HG02970 (cell line): ENCODE measurements around the gene ELOVL7.
A peak's percentile ranks its signal among the peaks of the same experiment; 100 is the strongest.
"Not testable (repeated sequence)": the region's sequence is repeated elsewhere in the genome, so short reads cannot be mapped to it uniquely, and the experiment has no call there.

Experiments
- ATAC-seq: cut with Tn5 transposase; IDR thresholded peaks from one replicate; pipeline ENCODE4 v1.9.1; 2021; ENCODE audit warnings: mild to moderate bottlenecking, moderate library complexity, moderate number of reproducible peaks; ENCODE audit not compliant: unreplicated experiment, low FRiP score

The ELOVL7 gene

DNA sequence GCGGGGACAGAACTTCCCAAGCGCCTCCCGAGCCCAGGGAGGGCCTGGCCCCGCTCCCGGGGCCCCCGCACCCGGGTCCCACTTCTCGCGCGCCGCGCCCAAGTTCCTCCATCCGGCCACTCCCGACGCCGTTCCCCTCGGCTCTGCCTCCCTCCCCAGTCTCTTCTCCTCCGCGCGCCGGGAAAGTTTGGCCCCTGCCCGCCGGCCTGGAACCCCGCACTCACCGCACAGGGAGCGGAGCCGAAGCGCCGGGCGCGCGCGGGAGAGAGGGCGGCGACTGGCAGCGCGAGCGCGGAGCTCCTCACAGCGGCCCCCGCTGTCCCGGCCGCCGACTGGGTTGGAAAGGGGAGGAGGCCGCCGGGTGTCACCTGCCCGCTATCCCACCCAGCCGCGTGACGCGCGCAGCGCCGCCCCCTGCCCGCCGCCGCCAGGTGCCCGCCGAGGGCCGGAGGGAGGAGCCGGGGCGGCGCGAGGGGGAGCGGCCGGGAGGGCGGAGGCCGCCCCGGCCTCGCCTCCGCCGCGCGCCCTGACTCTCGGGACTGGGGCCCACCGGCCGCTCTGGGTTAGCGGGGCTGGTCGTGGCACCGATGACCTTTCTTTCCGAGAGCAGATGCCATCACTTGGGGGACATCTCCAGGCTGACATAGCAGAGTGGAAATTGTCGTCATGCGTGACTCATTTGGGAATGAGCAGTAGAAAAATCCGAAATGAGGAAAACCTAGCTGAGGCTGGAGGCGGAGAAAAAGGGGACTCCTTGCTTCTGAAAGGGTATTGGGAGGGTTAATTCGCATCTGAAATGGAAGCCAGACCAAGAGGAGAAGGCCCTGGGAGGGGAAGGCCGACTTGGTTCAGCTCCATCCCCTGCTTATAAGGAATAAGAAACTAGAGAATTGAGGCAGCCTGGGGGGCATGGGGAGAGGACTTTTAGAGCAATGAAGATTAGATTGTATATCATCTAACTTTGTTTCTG lies at the start of gene ELOVL7:
TSS of gene ELOVL7 (minus strand) at position 334 of the 970 bp plus-strand sequence. CDS start 56,872 bp downstream, outside the sequence.
- ATAC-seq: peak; percentile 91

DNA sequence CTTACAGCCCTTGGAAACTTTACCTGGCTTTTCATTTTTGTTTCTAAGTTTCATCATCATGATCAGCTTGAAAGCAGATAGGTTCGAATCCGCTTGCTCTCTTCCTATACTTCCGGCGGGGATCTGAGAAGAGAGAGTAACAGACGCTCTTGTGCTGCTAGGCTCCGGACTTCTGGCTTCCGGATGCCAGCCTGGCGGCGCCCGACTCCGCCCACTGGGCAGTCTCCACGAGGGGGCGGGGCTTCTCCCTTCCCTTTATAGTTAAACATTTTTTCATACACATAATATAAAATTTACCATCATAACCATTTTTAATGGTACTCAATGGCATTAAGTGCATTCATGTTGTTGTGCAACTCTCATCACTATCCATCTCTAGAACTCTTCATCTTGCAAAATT lies 49.5 kb upstream of the ELOVL7 start:
- no peak for ATAC-seq

DNA sequence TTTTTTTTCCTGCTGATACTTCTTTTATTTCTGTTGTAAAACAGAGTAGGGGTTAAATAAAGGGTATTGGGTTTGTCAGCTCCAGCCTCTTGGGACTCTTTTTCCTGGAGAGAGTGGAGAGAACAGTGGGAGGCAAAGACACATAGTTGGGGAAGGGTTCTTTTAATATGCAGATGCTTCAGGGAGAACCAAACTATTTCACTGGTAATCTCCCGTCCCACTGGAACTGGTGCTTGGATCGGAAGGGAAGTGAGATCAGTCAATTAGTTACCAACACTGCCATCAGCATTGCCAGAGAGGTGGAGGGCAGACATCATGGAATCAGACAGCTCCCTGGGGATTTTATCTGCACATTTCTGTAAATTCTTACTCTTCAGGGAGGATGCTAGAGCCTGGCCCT lies 47.6 kb upstream of the ELOVL7 start:
- no peak for ATAC-seq

DNA sequence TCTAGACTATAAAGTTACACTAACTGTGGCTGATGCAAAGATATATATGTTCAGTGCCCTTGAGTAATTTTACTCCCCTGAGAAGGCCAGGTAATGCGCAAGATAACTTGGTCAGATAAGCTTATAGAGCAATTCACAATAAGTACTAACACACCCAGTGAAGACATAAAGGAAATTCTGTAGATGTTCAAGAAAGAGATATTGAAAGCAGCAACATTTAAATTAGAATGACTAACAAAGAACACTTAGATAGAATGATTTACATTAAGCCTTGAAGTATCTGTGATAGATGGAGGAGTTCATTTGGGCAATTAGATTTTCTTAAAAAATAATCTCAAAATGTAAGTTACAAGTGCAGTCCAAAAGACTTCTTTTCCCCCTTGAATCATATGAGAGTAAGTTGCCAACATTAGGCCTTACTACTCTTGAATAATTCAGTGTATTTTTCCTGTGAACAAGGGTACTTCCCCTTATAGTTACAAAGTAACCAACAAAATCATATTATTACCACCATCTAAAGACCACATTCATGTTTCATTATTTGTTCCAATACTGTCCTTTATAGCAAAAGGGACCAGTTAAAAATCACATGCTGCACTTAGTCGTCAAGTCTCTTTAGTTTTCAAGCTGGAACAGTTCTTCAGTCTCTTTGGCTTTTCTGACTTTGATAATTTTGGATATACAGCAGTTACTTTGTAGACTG lies 44.4 kb upstream of the ELOVL7 start:
- no peak for ATAC-seq

DNA sequence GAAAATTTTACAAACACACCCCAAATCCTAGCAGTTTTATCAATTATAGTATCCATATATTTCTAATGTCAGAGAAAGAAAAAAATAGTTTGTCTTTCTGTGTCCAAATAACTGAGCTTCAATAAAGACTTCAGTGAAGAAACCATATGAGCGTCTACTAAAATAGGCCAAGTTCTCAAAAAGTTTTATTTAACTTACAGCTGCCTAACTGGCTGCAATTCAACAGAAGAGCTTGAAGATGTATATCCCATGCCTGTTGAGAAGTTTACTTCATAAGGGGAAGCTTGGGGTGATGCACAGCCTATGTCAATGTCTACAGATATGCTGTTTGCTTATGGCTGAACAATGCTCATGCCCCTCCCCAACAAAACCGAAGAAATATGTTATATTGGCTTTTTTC lies 43.7 kb upstream of the ELOVL7 start:
- no peak for ATAC-seq

DNA sequence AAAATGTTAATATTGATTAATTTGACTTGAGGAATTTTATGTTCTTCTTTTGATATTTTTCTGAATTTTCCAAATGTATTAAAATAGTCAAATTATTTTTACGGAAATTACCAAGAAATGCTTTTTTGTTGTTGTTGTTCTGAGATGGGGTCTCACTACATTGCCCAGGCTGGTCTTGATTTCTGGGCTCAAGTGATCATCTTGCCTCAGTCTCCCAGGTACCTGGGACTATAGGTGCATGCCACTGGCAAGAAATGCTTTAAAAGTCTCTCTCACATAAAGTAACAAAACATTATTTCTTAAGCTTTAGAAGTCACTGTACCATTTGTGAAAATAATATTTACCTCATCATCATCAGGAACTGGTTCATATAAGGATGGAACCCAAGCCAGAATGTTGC lies 43.0 kb upstream of the ELOVL7 start:
- no peak for ATAC-seq

DNA sequence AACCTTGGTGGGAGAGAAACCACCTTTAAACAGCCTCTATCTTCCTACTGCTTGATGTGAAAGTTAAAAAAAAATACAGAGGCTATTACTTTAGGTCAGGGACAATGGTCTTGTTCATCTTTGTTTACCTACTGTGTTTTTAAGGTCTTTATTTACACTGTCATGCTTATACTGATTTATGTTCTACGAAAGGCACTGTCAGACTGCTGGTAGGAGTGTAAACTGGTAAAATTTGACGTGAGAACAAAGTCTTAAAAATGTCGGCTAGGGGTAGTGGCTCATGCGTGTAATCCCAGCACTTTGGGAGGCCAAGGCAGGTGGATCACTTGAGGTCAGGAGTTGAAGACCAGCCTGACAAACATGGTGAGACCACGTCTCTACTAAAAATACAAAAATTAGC lies 42.1 kb upstream of the ELOVL7 start:
- no peak for ATAC-seq

DNA sequence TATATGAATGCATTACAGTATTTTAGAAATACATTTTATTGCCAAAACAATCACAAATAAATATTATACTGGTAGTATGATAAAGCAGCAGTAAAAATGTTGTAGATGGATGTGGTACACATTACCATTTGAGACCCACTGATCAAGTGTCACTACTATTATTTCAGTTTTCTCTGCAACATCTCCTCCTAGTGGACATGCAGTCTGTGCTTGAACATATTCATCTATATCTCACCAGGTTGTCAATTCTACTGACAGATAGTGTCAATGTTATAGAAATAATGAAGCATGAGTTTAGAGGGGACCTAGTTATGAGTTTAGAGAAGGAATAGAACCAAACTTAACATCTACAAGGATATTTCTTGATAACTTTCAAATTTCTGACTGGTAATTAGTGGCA lies 39.2 kb upstream of the ELOVL7 start:
- ATAC-seq: no peak

DNA sequence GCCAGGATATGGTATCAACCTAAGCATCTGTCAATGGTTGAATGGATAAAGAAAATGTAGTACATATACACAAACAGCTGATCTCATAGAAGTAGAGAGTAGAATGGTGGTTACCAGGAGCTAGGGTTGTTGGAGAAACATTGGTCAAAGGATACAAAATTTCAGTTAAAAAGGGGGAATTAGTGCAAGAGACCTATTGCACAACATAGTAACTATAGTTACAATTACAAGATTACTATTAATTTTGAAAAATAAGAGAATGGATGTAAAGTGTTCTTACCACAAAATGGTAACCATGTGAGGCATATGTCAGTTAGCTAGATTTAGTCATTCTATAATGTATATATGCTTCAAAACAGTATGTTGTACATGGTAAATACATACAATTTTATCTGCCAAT lies 28.8 kb upstream of the ELOVL7 start:
- ATAC-seq: no peak

DNA sequence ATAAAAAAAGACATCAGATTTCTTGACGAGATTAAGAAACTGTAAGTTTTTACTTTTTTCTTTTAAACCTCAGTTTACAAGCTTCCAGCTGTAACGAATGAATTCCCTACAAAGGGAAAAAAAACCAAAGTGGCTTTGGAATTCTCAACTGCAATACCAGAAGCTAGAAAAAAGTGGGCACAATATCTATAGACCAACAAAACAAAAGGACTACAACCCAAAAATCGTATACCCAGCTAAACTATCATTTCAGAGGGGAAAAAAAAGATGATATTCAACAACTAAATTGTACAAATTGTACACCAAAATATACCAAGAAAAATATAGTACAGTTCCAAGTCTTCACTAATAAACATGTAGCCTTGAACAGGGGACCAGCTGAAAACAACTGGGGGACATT lies 26.8 kb upstream of the ELOVL7 start:
- ATAC-seq: no peak

DNA sequence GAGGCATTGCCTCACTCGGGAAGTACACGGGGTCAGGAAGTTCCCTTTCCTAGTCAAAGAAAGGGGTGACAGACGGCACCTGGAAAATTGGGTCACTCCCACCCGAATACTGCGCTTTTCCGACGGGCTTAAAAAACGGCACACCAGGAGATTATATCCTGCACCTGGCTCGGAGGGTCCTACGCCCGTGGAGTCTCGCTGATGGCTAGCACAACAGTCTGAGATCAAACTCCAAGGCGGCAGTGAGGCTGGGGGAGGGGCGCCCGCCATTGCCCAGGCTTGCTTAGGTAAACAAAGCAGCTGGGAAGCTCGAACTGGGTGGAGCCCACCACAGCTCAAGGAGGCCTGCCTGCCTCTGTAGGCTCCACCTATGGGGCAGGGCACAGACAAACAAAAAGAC lies 16.5 kb upstream of the ELOVL7 start:
- ATAC-seq: not testable (repeated sequence)

DNA sequence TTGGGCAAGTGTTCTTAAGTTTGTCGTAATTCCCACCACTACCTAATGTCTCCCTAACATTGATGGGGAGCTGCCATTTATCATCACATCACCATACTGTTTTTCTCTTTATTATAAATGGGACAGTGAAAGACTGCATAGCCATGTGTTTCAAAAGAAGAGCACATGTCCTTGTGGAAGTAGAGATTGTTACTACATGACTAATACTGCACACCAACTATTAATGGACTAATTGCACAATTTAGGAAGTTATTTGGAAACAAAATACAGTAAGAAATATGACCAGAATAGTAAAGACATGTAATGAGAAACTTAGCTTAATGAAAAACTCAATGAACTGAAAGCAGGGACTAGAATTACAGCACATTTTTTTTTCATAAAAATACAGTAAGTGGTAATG lies 12.0 kb upstream of the ELOVL7 start:
- no peak for ATAC-seq

DNA sequence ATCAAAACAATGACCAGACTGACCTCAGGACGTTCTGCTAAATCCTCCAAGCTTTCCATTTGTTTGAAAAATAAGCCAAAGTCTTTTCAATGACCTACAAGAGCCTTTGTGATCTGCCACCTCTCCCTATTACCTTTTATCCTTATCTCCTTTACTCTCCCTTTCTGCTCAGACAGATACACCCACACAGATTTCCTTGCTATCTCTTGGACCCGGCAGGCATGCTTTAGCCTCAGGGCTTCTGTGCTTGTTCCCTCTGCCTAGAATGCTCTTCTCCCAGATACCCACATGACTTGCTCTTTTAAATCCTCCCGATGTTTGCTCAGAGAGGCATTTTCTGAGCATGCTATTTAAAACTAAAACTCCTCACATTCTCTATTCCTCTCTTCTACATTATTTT lies 8.9 kb upstream of the ELOVL7 start:
- ATAC-seq: no peak

DNA sequence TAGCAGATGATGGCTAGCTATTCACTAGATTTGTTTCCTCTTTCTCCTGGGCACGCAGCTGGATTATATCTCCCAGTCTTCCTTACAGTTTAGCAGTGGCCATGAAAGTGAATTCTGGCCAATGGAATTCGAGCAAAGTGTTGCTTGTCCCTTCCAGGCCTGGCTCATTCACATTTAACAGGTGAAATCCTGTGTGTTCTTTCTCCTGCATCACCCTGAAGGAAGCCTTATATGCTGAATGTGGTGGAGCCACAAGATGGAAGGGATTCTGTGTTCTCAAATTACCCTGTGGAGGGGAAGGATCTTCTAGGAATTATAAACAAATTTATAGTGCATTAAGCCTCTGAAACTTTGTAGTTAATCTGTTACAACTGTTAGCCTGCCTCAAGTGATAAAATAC lies 8.2 kb upstream of the ELOVL7 start:
- ATAC-seq: no peak

DNA sequence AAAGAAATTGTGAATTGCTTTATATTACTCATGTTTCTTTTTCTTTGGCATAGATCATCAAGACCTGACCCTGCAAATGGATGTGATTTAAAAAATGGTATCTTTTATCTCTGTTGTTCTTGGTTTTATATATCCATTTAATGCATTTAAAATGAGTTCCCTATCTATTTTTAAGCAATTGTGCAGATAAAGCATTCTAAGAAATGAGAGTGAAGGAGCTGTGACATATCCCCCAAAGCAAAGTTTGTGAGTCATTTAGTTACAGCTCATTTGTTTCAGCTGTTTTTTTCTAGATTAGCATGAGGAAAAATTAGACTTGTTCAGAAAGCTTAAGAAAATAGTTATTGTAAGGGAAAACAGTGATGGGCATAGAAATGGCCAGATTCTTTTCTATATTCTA lies 7.6 kb upstream of the ELOVL7 start:
- ATAC-seq: no peak

DNA sequence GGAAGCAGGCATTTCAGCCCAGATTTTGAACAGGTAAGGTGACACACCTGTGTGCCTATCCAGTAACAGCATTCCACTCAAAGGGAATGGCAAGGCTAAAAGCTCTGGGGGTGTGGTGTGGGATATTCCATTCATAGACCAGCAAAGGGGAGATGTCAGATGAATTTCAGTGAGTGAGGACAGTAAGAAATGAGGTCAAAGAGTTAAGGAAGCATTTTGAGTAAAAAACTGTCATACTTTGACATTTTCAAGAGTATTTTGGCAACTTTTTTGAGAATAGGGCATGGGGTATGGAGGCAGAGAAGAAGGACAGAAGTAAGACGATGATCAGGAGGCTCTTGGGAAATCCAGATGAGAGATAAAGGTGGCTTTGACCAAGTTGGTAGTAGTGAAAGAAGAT lies 2.2 kb upstream of the ELOVL7 start:
- ATAC-seq: no peak

DNA sequence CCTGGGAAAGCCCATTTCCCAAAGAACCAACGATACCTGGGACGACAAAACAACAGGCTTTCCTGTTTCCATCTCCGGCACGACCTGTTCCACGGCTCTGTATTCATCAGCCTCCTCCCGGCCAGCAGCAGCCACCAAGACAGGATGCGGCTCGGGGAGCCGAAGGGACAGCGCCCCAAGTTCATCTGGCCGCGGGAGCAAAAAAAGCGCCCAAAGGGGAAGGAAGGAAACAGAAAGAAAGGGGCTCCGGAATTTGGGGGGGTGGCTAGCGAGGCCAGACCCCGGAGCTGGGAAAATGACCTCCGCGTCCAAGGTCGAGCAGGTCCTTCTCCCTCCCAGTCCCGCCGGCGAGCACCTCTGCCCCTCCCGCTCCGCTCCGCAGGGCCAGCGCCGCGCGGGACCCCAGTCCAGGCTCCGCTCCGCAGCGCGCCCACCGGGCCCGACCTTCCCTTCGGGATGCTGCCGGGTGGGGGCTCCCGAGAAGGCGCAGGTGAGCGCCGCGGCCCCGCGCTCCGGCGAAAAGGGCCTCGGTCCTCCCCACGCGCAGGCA lies 608 bp downstream of the ELOVL7 start:
- ATAC-seq: peak; percentile 23

DNA sequence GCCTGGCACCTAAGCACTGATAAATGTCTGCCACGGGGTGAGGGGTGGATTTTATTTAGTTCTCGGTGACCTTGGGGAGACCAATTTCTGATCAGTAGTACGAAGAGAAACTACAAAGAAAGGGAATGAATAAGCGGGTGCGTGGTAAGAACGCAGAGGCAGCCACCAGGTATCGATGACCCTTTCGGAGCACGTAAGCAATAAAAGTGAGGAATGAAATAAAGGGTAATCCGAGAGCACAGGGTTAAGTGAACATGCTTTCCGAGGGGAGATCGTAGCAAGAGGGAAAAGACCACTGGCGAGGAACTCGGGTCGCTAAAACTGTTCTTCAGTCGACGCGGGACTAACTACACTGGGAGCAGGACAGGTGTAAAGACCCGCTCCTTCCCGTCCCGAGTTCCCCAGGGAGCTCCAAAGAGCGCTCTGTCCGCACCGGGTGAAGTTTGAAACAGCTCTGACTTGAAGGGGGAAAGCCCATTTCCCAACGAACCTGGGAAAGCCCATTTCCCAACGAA lies 1.1 kb downstream of the ELOVL7 start:
- no peak for ATAC-seq

DNA sequence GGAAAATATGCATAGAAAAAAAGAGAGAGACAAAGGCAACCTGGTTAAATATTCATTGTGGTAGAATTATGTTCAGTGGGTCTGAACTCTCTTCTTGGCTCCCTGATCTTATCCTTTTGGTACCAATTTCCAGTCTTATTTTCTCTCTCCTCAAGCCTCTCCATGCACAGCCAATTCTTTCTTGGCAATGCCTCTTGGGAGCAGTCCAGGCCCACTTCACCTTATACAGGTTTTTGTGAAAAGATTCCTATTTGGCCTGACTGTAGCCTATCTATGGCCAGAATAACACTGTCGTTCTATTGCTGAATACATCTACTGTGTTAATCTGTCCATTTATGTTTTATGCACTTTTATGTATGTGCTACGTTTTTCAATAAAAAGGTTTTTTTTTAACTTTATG lies 2.7 kb downstream of the ELOVL7 start:
- ATAC-seq: no peak

DNA sequence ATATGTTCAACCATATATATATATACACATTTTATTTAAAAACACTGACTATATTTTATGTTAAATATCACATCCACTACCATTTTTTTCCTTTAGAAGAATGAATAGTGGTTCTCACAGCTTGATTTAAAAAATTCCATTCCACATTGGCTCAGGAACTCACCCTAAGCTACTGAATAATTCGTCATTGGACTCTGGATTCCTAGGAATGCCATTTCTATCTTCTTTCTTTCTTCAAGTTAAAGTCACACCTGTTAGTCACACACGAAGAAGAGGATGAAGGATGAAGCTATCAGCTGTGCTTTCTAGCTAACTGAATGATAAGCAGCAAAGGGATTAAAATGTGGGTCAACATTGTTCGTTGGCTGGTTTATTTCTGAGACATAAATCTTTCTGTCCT lies 7.9 kb downstream of the ELOVL7 start:
- ATAC-seq: no peak

DNA sequence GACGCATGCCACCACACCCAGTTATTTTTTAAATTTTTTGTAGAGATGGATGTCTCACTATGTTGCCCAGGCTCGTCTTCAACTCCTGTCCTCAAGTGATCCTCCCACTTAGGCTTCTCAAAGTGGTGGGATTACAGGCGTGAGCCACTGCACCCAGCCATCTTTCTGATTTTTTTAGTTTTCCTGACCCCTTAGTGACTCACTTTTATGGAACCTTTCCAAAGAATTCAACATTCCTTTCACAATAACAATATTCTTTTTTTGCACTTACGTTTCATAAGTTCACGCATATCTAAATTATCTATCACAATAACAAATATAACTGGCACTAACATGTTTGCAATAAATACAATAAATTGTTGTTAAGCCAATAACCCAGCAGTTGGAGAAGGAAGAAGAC lies 8.5 kb downstream of the ELOVL7 start:
- ATAC-seq: no peak
